Esophagus muscularis mucosa (tissue), 3 donors: ENCODE measurements around the gene TAP1.

ENCODE experiments used
- POLR2A ChIP-seq: fragments of 450-650 bp; IDR thresholded peaks from one replicate; pipeline ENCODE4 v1.6.1; 2017; ENCODE audit warnings: antibody characterized with exemption, moderate library complexity, mild to moderate bottlenecking, low read depth
- TF ChIP-seq, protein P1 (sequence below), 3 experiments: fragments of 200-600 bp in 2 of 3; fragments of 450-650 bp in 1 of 3; sonication (generic) in 2 of 3; IDR thresholded peaks; one replicate each; pipeline ENCODE4 v1.5.1; 2017 to 2019; ENCODE audit warnings: antibody characterized with exemption in 3 of 3, mild to moderate bottlenecking in 2 of 3, moderate library complexity in 1 of 3

DNA sequence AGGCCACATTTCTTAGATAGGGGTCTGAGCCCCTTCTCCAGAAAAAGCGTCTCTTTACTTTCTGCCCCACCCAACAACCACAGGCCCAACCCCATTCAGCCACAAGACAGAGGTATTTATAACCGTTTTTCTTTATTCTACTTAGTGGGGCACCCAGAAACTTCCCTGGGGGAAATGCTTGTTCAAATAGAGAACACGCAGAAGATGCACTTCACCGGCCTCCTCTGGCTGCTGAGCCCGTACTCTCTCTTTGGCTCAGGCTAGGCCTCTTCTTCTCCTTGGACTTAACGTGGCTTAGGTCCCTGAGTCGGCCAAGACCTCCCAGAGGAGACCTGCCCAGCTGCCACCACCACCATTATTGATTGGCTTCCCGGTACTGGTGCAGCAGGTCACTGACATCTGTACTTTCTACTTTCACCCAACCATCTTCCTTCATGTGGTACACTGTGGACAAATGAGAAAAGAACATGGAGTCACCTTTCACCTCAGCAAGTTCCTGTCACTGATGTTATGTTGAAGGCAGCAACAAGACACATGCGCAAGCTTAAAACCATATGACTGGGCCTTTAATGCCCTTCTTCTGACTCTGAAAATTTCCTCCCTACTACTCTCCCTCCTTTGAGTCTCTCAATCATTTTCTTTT lies 12.8 kb downstream of the TAP1 start:
- TF ChIP-seq, protein P1, sequence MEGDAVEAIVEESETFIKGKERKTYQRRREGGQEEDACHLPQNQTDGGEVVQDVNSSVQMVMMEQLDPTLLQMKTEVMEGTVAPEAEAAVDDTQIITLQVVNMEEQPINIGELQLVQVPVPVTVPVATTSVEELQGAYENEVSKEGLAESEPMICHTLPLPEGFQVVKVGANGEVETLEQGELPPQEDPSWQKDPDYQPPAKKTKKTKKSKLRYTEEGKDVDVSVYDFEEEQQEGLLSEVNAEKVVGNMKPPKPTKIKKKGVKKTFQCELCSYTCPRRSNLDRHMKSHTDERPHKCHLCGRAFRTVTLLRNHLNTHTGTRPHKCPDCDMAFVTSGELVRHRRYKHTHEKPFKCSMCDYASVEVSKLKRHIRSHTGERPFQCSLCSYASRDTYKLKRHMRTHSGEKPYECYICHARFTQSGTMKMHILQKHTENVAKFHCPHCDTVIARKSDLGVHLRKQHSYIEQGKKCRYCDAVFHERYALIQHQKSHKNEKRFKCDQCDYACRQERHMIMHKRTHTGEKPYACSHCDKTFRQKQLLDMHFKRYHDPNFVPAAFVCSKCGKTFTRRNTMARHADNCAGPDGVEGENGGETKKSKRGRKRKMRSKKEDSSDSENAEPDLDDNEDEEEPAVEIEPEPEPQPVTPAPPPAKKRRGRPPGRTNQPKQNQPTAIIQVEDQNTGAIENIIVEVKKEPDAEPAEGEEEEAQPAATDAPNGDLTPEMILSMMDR (IDR thresholded peaks at IDR 0.05), result no peak
- TF ChIP-seq POLR2A, result no peak
